ENCODE data around the gene SLC46A1.

GRCh38 chr17:28385037-28385400 is 21.0 kb downstream of the SLC46A1 start:
- TF ChIP-seq POLR2AphosphoS5 (IDR thresholded peaks at IDR 0.05; ENCODE audit: low read depth, low read length): no peak
- TF ChIP-seq CTCF (IDR thresholded peaks at IDR 0.05; ENCODE audit: control extremely low read depth in 1 of 3, insufficient read depth in 1 of 3, low read depth in 1 of 3, low read length in 3 of 3): no peak
- TF ChIP-seq TAF1 (IDR thresholded peaks at IDR 0.05; ENCODE audit: low read depth, low read length): 0 out of 2 replicates have a peak, but pooled peaks have one; percentile 9
- peak; percentile 63 for TF ChIP-seq MAX (IDR thresholded peaks at IDR 0.05)
- no peak for TF ChIP-seq SIN3A (conservative IDR thresholded peaks at IDR 0.05 in 1 of 2, IDR thresholded peaks at IDR 0.05 in 1 of 2; ENCODE audit: low read depth in 1 of 2, low read length in 2 of 2)
- no peak for TF ChIP-seq CBX8 (IDR thresholded peaks at IDR 0.05; ENCODE audit: borderline replicate concordance, low read depth, low read length)
- no peak for TF ChIP-seq KDM1A (IDR thresholded peaks at IDR 0.05; ENCODE audit: borderline replicate concordance, low read length)
- TF ChIP-seq POLR2A (IDR thresholded peaks at IDR 0.05; ENCODE audit: control extremely low read depth in 1 of 2, low read depth in 2 of 2, low read length in 2 of 2): no peak
- no peak for TF ChIP-seq SIX5 (IDR thresholded peaks at IDR 0.05; ENCODE audit: low read depth, low read length)
- TF ChIP-seq RNF2 (IDR thresholded peaks at IDR 0.05; ENCODE audit: borderline replicate concordance, low read depth, low read length, missing control alignments, poor library complexity, severe bottlenecking): no peak
- peak; percentile 54 for TF ChIP-seq EZH2 (IDR thresholded peaks at IDR 0.05; ENCODE audit: low read depth, low read length, severe bottlenecking)
- TF ChIP-seq MAFK (IDR thresholded peaks at IDR 0.05; ENCODE audit: low read depth, low read length): no peak
- TF ChIP-seq RXRA (IDR thresholded peaks at IDR 0.05; ENCODE audit: insufficient read depth, low read depth, low read length): no peak
- TF ChIP-seq ATF2 (IDR thresholded peaks at IDR 0.05; ENCODE audit: low read length): no peak
